G401 (cell line): ENCODE measurements around the gene RTL1. TPM values are rescaled to one million over a fixed set of nuclear protein-coding genes. Genes with fewer than 3 reads are reported as not detected.

Experiments used
- DNase-seq: peaks from one replicate; pipeline ENCODE4 v3.0.0-alpha.2; 2015; ENCODE audit warnings: low spot score
- in situ Hi-C: cut with HindIII; loops from 2 replicates; pipeline ENCODE4 v1.10.0; 2016; ENCODE audit warnings: low sequenced_read_pairs, mixed read lengths
- total RNA-seq: library from RNA; depleted of rRNA; stranded (reverse); fragments of >200 nt; shearing (Covaris generic); gene quantifications from 2 replicates; pipeline ENCODE4 v1.2.3, GENCODE V29; 2014

Gene RTL1
- total RNA-seq, 1 experiment from 2014 or later = not detected

- no peak for DNase-seq
Observed at GRCh38 chr14:100857233-100857922, 46.1 kb downstream of the RTL1 start.

GRCh38 chr14:100856056-100856950 lies 47.2 kb downstream of the RTL1 start:
- in situ Hi-C loops = no loop called here
- DNase-seq = no peak

More at GRCh38 chr14:100857233-100857922, 46.1 kb downstream of the RTL1 start:
- in situ Hi-C loops = no loop called here

- in situ Hi-C loops = no loop called here
- DNase-seq = no peak
Observed at GRCh38 chr14:100855256-100855930, 48.1 kb downstream of the RTL1 start.

GRCh38 chr14:100854435-100854834 lies 49.1 kb downstream of the RTL1 start:
- in situ Hi-C loops = no loop called here
- DNase-seq = no peak

- peak; percentile 58 for DNase-seq
- in situ Hi-C loops = no loop called here
Observed at GRCh38 chr14:100851946-100852620, 51.4 kb downstream of the RTL1 start.

- no peak for DNase-seq
- in situ Hi-C loops = no loop called here
Observed at GRCh38 chr14:100851586-100851916, 52.0 kb downstream of the RTL1 start.

GRCh38 chr14:100850841-100851585 lies 52.5 kb downstream of the RTL1 start:
- in situ Hi-C loops = no loop called here
- no peak for DNase-seq

GRCh38 chr14:100849115-100849781 lies 54.3 kb downstream of the RTL1 start:
- in situ Hi-C loops = no loop called here
- DNase-seq = no peak

- in situ Hi-C loops = no loop called here
- DNase-seq = no peak
Observed at GRCh38 chr14:100846309-100846859, 57.1 kb downstream of the RTL1 start.

GRCh38 chr14:100845341-100845740 lies 58.2 kb downstream of the RTL1 start:
- no peak for DNase-seq
- in situ Hi-C loops = no loop called here

- in situ Hi-C loops = no loop called here
- DNase-seq = no peak
Observed at GRCh38 chr14:100844846-100845245, 58.7 kb downstream of the RTL1 start.

- DNase-seq = no peak
- in situ Hi-C loops = no loop called here
Observed at GRCh38 chr14:100844421-100844820, 59.1 kb downstream of the RTL1 start.

GRCh38 chr14:100844082-100844408 lies 59.5 kb downstream of the RTL1 start:
- DNase-seq = no peak
- in situ Hi-C loops = no loop called here

GRCh38 chr14:100842799-100843198 lies 60.7 kb downstream of the RTL1 start:
- DNase-seq = peak; percentile 50
- in situ Hi-C loops = no loop called here

GRCh38 chr14:100841761-100842403 lies 61.6 kb downstream of the RTL1 start:
- DNase-seq = no peak
- in situ Hi-C loops = no loop called here

- no peak for DNase-seq
Observed at GRCh38 chr14:100841066-100841760, 62.3 kb downstream of the RTL1 start.

More at GRCh38 chr14:100841066-100841760, 62.3 kb downstream of the RTL1 start:
- in situ Hi-C loops = no loop called here
